ENCODE results near the gene RAB7B. TPM values are rescaled to one million over a fixed set of nuclear protein-coding genes. Genes with fewer than 3 reads are reported as not detected.

The RAB7B gene
- polyA plus RNA-seq, 2 of the 4 experiments (the other 2 are of a cell fraction): 0.08 to 0.30 TPM

DNA sequence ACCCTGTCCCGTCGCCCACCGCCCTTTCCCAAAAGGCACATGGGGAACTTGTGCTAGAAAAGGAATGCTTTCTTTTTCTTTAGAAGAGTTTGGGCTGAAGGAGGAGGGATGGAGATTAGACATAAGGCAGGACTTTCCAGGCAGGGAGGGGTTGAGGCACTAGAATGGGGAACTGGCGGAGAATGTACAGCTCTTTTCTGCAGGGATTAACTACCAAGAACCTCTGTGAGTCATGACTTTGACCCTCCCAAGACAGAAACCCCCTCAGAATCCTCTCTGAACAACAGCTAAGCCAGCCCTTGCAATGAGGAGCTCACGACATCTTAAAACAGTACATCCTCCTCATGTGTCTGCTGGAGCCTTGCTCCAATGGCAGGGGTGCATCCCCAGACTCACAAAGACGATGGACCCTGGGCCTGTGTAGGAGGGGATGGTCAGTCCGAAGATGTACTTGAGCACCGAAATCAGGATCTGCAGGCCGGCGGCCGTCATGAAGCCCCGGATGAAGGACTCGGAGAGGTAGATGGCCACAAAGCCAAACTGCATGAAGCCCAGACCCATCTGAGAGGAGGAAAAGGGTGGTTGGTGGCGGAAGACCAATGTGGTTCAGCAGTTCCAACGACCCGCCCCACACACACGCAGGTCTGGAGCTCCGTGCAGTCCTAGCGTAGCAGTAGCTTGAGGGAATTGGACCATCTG is 73.5 kb downstream of the RAB7B start:
- Histone ChIP-seq H3K4me1 (peaks cover 44% of the 10 kb centered on the region), H3K9me3 (no peaks in the 10 kb centered on the region), H3K27ac (peak overlapping the region in 1 of 2 experiments; percentile 29; a peak in 3 of 6 replicates), H3K4me2 (no peak overlapping the region), H3K4me3 (no peak overlapping the region)
- no peak for DNase-seq (ENCODE audit: low read depth in 1 of 2, low spot score in 1 of 2)
- ChIA-PET CTCF (interaction anchor here (0.5 to 23.3 kb wide), 6 partner anchors 11 to 186 kb away, joined by 3 to 822 read pairs (median 5); no protein-coding TSS in a partner anchor), POLR2A (no interaction called here)
- no peak for FAIRE-seq
- no peak for ATAC-seq
- 91% methylated on average over 19 of the region's 19 CpGs for WGBS (ENCODE audit: missing lambda C conversion rate)
- TF ChIP-seq JUNB (IDR thresholded peaks at IDR 0.05): no peak
- no peak for TF ChIP-seq CEBPB (IDR thresholded peaks at IDR 0.05)
- TF ChIP-seq KDM1A (IDR thresholded peaks at IDR 0.05; ENCODE audit: low read depth): no peak
- TF ChIP-seq EHF (CRISPR knock-in tag; IDR thresholded peaks at IDR 0.05): no peak
- TF ChIP-seq, protein P1, sequence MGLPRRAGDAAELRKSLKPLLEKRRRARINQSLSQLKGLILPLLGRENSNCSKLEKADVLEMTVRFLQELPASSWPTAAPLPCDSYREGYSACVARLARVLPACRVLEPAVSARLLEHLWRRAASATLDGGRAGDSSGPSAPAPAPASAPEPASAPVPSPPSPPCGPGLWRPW (IDR thresholded peaks at IDR 0.05): no peak
- TF ChIP-seq NR3C1 (IDR thresholded peaks at IDR 0.05): no peak
- TF ChIP-seq MAFK (IDR thresholded peaks at IDR 0.05; ENCODE audit: partially characterized antibody): no peak
- no peak for TF ChIP-seq SREBF2 (IDR thresholded peaks at IDR 0.05)
- no peak for TF ChIP-seq JUN (IDR thresholded peaks at IDR 0.05)

DNA sequence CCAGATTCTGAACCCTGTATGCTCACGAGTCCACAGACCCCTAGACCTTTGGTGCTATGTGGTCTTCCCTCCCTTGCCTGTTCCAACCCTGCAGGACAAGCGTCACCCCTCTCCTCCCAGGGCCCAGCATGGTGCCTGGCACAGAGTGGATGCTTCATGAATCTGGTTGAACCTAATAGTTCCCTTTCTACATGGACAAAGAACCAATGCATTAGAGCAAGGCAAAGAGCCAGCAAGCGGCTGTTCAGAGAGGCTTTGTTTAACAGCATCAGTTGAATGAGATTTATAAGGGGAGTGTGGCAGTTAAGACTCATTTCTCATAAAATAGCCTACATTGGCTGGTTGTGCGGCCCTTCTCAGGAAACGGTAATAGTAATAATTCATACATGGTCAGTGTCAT is 74.9 kb downstream of the RAB7B start:
- Histone ChIP-seq H3K4me1 (peaks cover 31% of the 10 kb centered on the region), H3K4me3 (no peak overlapping the region), H3K4me2 (no peak overlapping the region), H3K27ac (peak overlapping the region in 1 of 2 experiments; percentile 73; a peak in 1 of 6 replicates), H3K9me3 (no peaks in the 10 kb centered on the region)
- FAIRE-seq: no peak
- WGBS (ENCODE audit: missing lambda C conversion rate): 90% methylated on average over 5 of the region's 5 CpGs
- ChIA-PET CTCF (interaction anchor here (0.8 to 23.3 kb wide), 4 partner anchors 9 to 137 kb away, joined by 4 to 822 read pairs (median 28); no protein-coding TSS in a partner anchor), POLR2A (no interaction called here)
- ATAC-seq: no peak
- no peak for DNase-seq (ENCODE audit: low read depth in 1 of 2, low spot score in 1 of 2)
- TF ChIP-seq, protein P2, sequence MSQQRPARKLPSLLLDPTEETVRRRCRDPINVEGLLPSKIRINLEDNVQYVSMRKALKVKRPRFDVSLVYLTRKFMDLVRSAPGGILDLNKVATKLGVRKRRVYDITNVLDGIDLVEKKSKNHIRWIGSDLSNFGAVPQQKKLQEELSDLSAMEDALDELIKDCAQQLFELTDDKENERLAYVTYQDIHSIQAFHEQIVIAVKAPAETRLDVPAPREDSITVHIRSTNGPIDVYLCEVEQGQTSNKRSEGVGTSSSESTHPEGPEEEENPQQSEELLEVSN (IDR thresholded peaks at IDR 0.05; ENCODE audit: borderline replicate concordance, low read depth): no peak
- no peak for TF ChIP-seq SMC3 (IDR thresholded peaks at IDR 0.05)
- TF ChIP-seq, protein P3, sequence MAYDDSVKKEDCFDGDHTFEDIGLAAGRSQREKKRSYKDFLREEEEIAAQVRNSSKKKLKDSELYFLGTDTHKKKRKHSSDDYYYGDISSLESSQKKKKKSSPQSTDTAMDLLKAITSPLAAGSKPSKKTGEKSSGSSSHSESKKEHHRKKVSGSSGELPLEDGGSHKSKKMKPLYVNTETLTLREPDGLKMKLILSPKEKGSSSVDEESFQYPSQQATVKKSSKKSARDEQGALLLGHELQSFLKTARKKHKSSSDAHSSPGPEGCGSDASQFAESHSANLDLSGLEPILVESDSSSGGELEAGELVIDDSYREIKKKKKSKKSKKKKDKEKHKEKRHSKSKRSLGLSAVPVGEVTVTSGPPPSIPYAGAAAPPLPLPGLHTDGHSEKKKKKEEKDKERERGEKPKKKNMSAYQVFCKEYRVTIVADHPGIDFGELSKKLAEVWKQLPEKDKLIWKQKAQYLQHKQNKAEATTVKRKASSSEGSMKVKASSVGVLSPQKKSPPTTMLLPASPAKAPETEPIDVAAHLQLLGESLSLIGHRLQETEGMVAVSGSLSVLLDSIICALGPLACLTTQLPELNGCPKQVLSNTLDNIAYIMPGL (CRISPR knock-in tag; IDR thresholded peaks at IDR 0.05; ENCODE audit: borderline replicate concordance): no peak
- no peak for TF ChIP-seq HDAC2 (IDR thresholded peaks at IDR 0.05)
- TF ChIP-seq FOSB (CRISPR knock-in tag; IDR thresholded peaks at IDR 0.05): no peak
- no peak for TF ChIP-seq HEYL (CRISPR knock-in tag; IDR thresholded peaks at IDR 0.05)
- TF ChIP-seq EP300 (IDR thresholded peaks at IDR 0.05): no peak
- no peak for TF ChIP-seq RAD21 (conservative IDR thresholded peaks at IDR 0.05 in 1 of 2, IDR thresholded peaks at IDR 0.05 in 1 of 2)
- no peak for TF ChIP-seq MAFK (IDR thresholded peaks at IDR 0.05; ENCODE audit: partially characterized antibody)
- TF ChIP-seq MAZ (IDR thresholded peaks at IDR 0.05; ENCODE audit: borderline replicate concordance, low read depth, low read length): no peak

DNA sequence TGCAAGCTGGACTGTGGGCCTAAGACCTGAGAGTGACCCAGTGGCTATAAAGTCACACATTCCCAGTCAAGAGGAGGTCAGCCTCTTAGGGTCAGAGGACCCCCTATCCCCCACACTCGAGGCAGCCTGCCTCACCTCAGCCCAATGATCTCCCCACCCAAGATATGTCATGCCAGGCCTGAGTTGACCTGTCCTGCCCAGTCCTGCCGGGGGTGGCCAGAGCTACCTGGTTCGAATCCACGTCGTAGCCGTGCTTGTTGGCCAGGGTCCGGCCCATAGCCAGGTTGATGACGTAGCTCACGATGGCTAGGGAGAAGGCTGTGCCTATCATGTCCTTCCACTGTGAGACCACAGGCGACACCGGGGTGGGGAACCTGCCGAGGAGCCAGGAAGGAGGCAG is 75.5 kb downstream of the RAB7B start:
- POLR2A ChIA-PET: no interaction called here
- FAIRE-seq (no peak), ATAC-seq (no peak), DNase-seq (ENCODE audit: low read depth in 1 of 2, low spot score in 1 of 2) (no peak)
- no peak overlapping the region for H3K4me2 ChIP-seq
- peaks cover 25% of the 10 kb centered on the region for H3K4me1 ChIP-seq
- H3K9me3 ChIP-seq: no peaks in the 10 kb centered on the region
- H3K27ac ChIP-seq: peak overlapping the region in 1 of 2 experiments; percentile 73; a peak in 3 of 6 replicates
- no peak overlapping the region for H3K4me3 ChIP-seq
- CTCF ChIA-PET: interaction anchor here (1.1 to 23.3 kb wide), 4 partner anchors 9 to 61 kb away, joined by 3 to 822 read pairs (median 6); no protein-coding TSS in a partner anchor
- WGBS (ENCODE audit: missing lambda C conversion rate): 87% methylated on average over 9 of the region's 12 CpGs
- TF ChIP-seq RFX5 (IDR thresholded peaks at IDR 0.05): no peak
